Measurements from ENCODE around the gene PRKCE.
A peak's percentile ranks its signal among the peaks of the same experiment; 100 is the strongest.

Gene PRKCE

DNA sequence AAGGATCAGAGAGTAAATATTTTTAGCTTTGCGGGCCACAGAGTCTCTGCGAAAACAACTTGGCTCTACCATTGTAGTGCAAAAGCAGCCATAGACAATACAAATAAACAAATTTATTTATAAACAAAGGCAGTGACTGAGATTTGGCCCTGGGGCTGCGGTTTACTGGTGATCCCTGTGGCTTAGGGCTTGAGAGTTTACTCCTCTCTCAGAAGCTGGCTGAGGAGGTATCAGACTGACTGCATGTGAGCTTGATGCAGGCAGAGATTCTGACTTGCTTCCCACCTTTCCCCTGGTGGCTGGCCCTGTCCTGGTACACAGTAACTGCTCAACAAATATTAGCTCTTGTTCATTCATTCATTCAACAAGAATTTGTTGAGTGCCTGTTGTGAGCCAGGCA is 81.5 kb downstream of the PRKCE start:
- H3K27me3 ChIP-seq (ENCODE audit: control insufficient read depth in 1 of 2, insufficient read depth in 2 of 2, low read length in 2 of 2): no peaks in the 10 kb centered on the region
- no peak overlapping the region for H3K4me3 ChIP-seq (ENCODE audit: low read depth in 1 of 2, low read length in 2 of 2)
- no peaks in the 10 kb centered on the region for H3K36me3 ChIP-seq (ENCODE audit: insufficient read depth, low read length)
- H3K4me1 ChIP-seq (ENCODE audit: insufficient read depth, low read length): peaks cover 20% of the 10 kb centered on the region
- H3K9ac ChIP-seq (ENCODE audit: low read length): no peak overlapping the region
- no peak overlapping the region for H3K27ac ChIP-seq (ENCODE audit: low read depth, low read length)
- H3K9me3 ChIP-seq (ENCODE audit: low read length): no peaks in the 10 kb centered on the region

DNA sequence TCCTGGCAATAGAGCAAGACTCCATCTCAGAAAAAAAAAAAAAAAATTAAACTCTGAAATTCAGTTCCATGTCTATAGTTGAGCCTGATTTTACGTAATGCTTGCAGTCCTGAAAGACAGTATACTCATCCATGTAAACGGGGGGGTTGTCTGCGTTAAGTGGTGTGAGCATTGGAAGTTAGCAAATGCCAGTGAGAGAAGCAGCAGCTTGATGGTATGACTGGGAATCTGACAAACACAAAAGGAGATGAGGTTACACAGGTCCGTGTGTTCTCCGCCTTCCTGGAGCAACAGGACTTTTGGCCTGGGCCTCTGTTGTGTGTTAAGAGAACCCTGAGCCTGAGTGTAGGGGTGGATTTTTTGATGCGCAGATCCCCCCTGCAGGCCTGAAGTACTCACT is 82.9 kb downstream of the PRKCE start:
- Histone ChIP-seq H3K4me1 (ENCODE audit: insufficient read depth, low read length) (peaks cover 26% of the 10 kb centered on the region), H3K4me3 (ENCODE audit: low read depth in 1 of 2, low read length in 2 of 2) (no peak overlapping the region), H3K36me3 (ENCODE audit: insufficient read depth, low read length) (no peaks in the 10 kb centered on the region), H3K9ac (ENCODE audit: low read length) (no peak overlapping the region), H3K9me3 (ENCODE audit: low read length) (no peaks in the 10 kb centered on the region), H3K27ac (ENCODE audit: low read depth, low read length) (no peak overlapping the region), H3K27me3 (ENCODE audit: control insufficient read depth in 1 of 2, insufficient read depth in 2 of 2, low read length in 2 of 2) (no peaks in the 10 kb centered on the region)

DNA sequence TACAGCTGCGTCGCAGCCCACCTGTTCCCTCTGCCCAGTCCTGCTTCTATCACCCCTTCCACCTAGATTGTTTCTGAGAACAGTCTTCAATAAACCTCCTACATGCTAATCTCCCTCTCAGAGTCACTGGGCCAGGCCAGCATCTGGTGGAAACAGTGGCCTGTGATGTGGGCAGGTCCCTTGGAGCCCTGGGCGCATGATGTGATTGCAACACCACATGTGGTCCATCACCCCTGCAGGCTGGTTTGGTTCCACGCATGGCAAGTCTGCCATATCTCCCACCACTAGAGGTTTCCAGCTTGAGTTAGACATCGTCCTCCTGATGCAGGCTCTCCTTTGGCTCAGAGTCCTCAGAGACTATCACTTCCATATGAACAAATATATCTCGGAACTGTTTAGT is 83.5 kb downstream of the PRKCE start:
- Histone ChIP-seq H3K9me3 (ENCODE audit: low read length) (no peaks in the 10 kb centered on the region), H3K9ac (ENCODE audit: low read length) (no peak overlapping the region), H3K4me1 (ENCODE audit: insufficient read depth, low read length) (peaks cover 26% of the 10 kb centered on the region), H3K36me3 (ENCODE audit: insufficient read depth, low read length) (no peaks in the 10 kb centered on the region), H3K27me3 (ENCODE audit: control insufficient read depth in 1 of 2, insufficient read depth in 2 of 2, low read length in 2 of 2) (no peaks in the 10 kb centered on the region), H3K27ac (ENCODE audit: low read depth, low read length) (peak overlapping the region; percentile 12), H3K4me3 (ENCODE audit: low read depth in 1 of 2, low read length in 2 of 2) (no peak overlapping the region)

DNA sequence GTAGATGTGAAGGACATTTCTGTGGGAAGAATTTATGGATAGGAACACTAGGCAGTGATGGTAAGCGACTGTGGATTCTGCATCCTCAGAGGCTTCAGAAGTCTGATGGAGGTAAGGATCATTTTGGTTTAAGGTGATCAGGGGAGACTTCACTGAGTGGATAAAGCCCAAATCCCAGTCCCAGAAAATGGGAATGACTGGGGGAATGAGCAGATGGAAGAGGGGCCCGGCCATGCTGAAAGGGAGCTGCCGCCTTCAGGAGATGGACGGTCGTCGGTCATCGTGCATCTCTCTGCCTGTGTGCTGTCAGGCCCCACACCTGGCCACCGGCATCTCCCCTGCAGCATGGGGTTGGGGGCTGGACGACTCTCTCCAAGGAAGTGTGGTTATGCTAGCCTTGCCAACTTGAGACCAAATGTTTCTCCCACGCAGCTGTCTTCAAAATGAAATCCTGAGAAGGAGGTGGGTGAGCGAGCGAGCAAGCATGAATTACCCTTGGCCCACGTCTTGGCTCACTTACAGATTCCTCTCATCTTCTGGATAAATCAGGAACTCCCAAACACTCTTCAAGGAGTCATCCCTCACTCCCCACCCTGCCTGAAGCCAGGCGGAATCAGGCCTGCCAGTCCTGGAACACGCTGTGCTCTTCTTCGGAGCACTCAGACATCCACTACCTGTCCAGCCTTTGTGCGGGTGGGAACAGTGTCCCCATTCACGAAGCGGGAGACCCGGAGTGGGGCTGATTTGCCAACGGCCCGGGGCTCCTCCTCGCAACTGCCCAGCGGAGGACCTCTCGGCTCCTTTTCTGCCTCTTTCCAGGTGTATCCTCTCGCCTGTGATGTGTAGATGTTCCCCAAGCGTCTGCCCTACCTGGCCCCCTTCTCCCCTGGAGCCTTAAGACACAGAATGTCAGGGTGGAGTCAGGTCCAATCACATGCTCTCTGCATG is 85.6 kb downstream of the PRKCE start:
- no peaks in the 10 kb centered on the region for H3K9me3 ChIP-seq (ENCODE audit: low read length)
- H3K9ac ChIP-seq (ENCODE audit: low read length): no peak overlapping the region
- H3K27me3 ChIP-seq (ENCODE audit: control insufficient read depth in 1 of 2, insufficient read depth in 2 of 2, low read length in 2 of 2): no peaks in the 10 kb centered on the region
- no peak overlapping the region for H3K4me3 ChIP-seq (ENCODE audit: low read depth in 1 of 2, low read length in 2 of 2)
- peaks cover 37% of the 10 kb centered on the region for H3K4me1 ChIP-seq (ENCODE audit: insufficient read depth, low read length)
- no peak overlapping the region for H3K27ac ChIP-seq (ENCODE audit: low read depth, low read length)
- H3K36me3 ChIP-seq (ENCODE audit: insufficient read depth, low read length): no peaks in the 10 kb centered on the region

DNA sequence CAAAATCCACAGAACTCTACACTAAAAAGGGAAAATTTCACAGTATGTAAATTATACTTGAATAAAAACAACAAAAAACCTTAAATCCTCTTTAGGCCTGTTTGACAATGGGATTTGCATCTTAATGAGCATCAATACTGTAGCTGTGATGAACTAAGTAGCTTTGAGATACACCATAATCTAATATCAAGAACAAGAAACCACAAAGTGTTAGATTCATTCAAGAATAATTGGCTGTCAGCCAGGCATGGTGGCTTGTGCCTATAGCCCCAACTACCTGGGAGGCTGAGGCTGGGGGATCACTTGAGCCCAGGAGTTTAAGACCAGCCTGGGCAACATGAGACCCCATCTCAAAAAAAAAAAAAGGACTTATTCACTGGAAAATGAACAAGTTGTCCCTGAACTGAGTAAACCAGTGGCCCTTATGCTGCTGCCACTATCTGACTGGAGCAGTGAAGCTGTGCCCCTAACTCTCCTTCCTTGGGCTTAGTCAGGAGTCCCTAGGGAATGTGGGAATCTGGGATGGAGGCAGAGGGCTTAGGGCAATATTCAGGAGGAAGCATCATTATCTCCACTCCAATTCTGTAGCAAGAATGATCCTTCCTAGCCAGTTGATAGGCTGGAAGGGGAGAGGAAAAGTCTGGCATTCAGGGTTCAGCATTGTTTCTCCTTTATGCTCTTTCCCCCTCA is 88.5 kb downstream of the PRKCE start:
- Histone ChIP-seq H3K9ac (ENCODE audit: low read length) (no peak overlapping the region), H3K9me3 (ENCODE audit: low read length) (no peaks in the 10 kb centered on the region), H3K4me1 (ENCODE audit: insufficient read depth, low read length) (peaks cover 41% of the 10 kb centered on the region), H3K4me3 (ENCODE audit: low read depth in 1 of 2, low read length in 2 of 2) (no peak overlapping the region), H3K27me3 (ENCODE audit: control insufficient read depth in 1 of 2, insufficient read depth in 2 of 2, low read length in 2 of 2) (no peaks in the 10 kb centered on the region), H3K27ac (ENCODE audit: low read depth, low read length) (no peak overlapping the region), H3K36me3 (ENCODE audit: insufficient read depth, low read length) (no peaks in the 10 kb centered on the region)

DNA sequence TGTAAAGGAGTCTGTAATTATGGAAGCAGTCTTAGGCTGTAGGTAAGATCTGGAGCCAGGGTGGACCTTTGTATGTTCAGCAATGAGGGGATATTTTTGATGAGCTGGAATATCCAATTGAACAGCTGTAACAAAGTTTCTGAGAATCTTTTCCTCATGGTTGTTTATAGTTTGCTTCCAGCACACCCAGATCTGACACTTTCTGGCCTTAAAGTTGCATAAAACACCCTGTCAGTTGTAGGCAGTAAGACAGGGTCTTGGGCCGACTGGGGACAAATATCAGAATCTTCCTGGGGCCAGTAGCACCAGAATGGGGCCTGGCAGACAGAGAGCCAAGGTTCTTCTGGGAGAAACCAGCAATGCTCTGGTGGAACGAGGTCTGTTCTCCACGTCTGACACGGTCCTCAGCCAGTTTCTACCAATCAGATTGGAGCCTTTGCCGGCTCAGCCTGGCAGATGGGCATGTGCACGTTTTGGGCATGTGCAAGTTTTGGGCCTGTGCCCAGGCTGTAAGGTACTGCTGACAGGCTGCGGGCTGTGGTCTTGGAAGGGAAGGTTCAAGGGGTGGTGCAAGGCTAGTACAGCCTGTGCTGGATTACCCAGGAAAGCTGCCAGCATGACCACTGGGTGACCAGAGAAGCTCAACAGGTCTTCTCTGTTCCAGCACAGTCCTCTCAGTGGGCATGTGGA is 89.8 kb downstream of the PRKCE start:
- H3K4me3 ChIP-seq (ENCODE audit: low read depth in 1 of 2, low read length in 2 of 2): no peak overlapping the region
- no peak overlapping the region for H3K9ac ChIP-seq (ENCODE audit: low read length)
- H3K4me1 ChIP-seq (ENCODE audit: insufficient read depth, low read length): peaks cover 41% of the 10 kb centered on the region
- no peaks in the 10 kb centered on the region for H3K27me3 ChIP-seq (ENCODE audit: control insufficient read depth in 1 of 2, insufficient read depth in 2 of 2, low read length in 2 of 2)
- H3K27ac ChIP-seq (ENCODE audit: low read depth, low read length): no peak overlapping the region
- H3K9me3 ChIP-seq (ENCODE audit: low read length): no peaks in the 10 kb centered on the region
- H3K36me3 ChIP-seq (ENCODE audit: insufficient read depth, low read length): no peaks in the 10 kb centered on the region

DNA sequence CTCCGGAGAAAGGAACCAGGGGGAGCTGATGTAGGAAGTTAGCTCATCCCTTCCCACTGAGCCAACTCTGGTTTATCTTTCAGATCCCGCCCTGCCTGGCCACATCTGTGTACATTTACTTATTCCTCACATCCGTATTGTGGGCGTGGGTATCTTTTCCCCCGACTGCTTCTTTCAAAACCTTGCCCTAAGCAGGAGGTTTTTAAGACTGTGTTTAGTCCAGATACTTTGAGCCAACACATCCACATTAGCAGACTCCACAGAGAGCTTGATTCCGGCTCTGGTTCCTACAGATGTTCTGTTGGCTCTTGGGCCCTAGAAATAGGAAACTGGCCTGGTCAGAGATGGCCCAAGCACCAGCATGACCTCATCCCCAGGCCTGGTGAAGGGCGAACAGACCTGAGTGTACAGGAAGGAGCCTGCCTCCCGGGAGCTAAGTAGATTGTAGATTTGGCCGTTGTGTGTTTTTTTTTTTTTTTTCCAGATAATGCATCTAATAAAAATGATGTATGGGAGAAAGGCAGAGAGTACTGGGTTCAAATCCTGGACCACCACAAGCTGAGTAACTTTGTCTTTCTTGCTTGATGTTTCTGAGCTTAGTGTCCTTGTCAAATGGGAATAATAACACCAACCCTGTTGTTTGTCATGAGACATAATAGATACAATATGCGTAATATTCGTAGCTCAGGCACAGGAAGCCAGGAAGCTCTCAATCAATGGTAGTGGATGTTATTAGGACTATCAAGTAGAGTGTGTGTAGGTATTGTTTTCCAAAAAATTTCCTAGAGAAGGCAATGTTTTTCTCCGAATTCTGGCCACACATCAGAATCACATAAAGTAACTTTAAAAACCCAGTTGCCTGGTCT is 92.3 kb downstream of the PRKCE start:
- Histone ChIP-seq H3K27ac (ENCODE audit: low read depth, low read length) (peak overlapping the region; percentile 8), H3K9ac (ENCODE audit: low read length) (no peak overlapping the region), H3K36me3 (ENCODE audit: insufficient read depth, low read length) (no peaks in the 10 kb centered on the region), H3K4me3 (ENCODE audit: low read depth in 1 of 2, low read length in 2 of 2) (no peak overlapping the region), H3K9me3 (ENCODE audit: low read length) (no peaks in the 10 kb centered on the region), H3K27me3 (ENCODE audit: control insufficient read depth in 1 of 2, insufficient read depth in 2 of 2, low read length in 2 of 2) (no peaks in the 10 kb centered on the region), H3K4me1 (ENCODE audit: insufficient read depth, low read length) (peaks cover 25% of the 10 kb centered on the region)

DNA sequence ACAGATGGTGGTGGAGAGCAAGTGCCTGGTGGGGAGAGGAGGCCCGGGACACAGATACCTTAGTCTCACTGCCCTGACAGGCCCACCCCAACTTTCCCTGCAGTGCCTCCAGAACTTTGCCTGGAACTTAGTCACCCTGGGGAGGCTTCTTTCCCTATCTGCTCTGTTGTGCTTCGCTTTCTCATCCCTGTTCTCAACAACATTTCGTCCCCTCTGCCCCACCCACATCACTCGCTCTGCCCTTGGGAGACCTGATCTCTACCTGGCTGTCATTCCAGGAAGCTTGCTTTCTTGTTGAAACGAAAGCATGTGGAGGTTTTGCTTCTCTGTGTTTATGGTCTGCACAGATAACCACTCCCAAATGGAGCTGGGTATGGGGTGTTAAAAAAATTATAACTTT is 93.8 kb downstream of the PRKCE start:
- no peaks in the 10 kb centered on the region for H3K9me3 ChIP-seq (ENCODE audit: low read length)
- H3K36me3 ChIP-seq (ENCODE audit: insufficient read depth, low read length): no peaks in the 10 kb centered on the region
- no peak overlapping the region for H3K9ac ChIP-seq (ENCODE audit: low read length)
- H3K4me3 ChIP-seq (ENCODE audit: low read depth in 1 of 2, low read length in 2 of 2): no peak overlapping the region
- peaks cover 25% of the 10 kb centered on the region for H3K4me1 ChIP-seq (ENCODE audit: insufficient read depth, low read length)
- no peaks in the 10 kb centered on the region for H3K27me3 ChIP-seq (ENCODE audit: control insufficient read depth in 1 of 2, insufficient read depth in 2 of 2, low read length in 2 of 2)
- H3K27ac ChIP-seq (ENCODE audit: low read depth, low read length): no peak overlapping the region

DNA sequence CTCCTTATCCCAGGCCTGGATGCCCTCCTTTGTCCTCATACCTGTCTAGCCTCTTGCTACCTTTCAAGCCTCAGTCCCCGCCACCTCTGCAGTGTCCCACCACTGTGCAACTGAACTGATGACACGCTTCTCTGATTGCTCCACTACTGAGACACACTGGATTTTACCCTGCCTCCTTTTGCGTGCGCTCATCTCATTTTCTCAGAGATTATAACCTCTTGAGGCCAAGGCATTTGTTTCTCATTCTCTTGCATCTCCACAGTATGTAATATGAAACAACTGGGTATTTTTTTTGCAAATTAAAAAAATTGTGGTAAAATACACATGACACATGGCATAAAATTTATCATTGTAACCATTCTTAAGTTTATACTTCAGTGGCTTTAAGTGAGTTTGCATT is 95.4 kb downstream of the PRKCE start:
- H3K9me3 ChIP-seq (ENCODE audit: low read length): no peaks in the 10 kb centered on the region
- no peaks in the 10 kb centered on the region for H3K36me3 ChIP-seq (ENCODE audit: insufficient read depth, low read length)
- no peak overlapping the region for H3K27ac ChIP-seq (ENCODE audit: low read depth, low read length)
- H3K4me3 ChIP-seq (ENCODE audit: low read depth in 1 of 2, low read length in 2 of 2): no peak overlapping the region
- no peak overlapping the region for H3K9ac ChIP-seq (ENCODE audit: low read length)
- no peaks in the 10 kb centered on the region for H3K27me3 ChIP-seq (ENCODE audit: control insufficient read depth in 1 of 2, insufficient read depth in 2 of 2, low read length in 2 of 2)
- H3K4me1 ChIP-seq (ENCODE audit: insufficient read depth, low read length): peaks cover 10% of the 10 kb centered on the region

DNA sequence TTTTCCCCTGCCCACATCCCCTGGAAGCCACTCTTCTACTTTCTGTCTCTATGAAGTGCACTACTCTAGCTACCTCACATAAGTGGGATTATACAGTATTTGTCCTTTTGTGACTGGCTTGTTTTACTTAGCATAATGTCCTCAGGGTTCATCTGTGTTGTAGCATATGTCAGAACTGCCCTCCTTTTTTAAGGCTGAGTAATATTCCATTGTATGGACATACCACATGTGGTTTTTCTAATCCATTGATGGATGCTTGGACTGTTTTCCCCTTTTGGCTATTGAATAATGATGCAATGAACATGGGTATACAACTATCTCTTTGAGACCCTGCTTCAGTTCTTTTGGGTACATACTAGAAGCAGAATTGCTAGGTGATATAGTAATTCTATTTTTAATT is 95.9 kb downstream of the PRKCE start:
- Histone ChIP-seq H3K4me3 (ENCODE audit: low read depth in 1 of 2, low read length in 2 of 2) (no peak overlapping the region), H3K36me3 (ENCODE audit: insufficient read depth, low read length) (no peaks in the 10 kb centered on the region), H3K27ac (ENCODE audit: low read depth, low read length) (no peak overlapping the region), H3K9ac (ENCODE audit: low read length) (no peak overlapping the region), H3K27me3 (ENCODE audit: control insufficient read depth in 1 of 2, insufficient read depth in 2 of 2, low read length in 2 of 2) (no peaks in the 10 kb centered on the region), H3K4me1 (ENCODE audit: insufficient read depth, low read length) (peaks cover 10% of the 10 kb centered on the region), H3K9me3 (ENCODE audit: low read length) (no peaks in the 10 kb centered on the region)

DNA sequence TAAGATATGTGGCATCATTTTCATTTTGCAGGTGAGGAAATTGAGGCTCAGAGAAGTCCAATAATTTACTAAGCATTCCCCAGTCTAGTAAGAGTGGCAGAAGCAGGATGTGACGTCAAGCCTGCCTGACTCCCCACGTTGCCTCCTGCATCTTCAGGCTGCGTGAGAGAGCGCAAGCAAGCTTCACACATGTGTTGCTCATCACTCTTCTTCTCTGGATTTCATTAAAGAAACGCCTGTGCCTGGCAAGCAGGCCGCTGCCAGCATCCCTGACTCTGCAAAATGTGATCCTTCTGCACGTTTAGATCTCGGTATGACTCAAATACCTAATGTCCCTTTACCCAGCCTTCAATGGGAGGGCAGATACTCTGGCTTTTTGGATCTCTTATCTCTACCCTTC is 96.8 kb downstream of the PRKCE start:
- H3K36me3 ChIP-seq (ENCODE audit: insufficient read depth, low read length): no peaks in the 10 kb centered on the region
- H3K9me3 ChIP-seq (ENCODE audit: low read length): no peaks in the 10 kb centered on the region
- H3K4me3 ChIP-seq (ENCODE audit: low read depth in 1 of 2, low read length in 2 of 2): no peak overlapping the region
- H3K4me1 ChIP-seq (ENCODE audit: insufficient read depth, low read length): peaks cover 9% of the 10 kb centered on the region
- no peak overlapping the region for H3K9ac ChIP-seq (ENCODE audit: low read length)
- H3K27ac ChIP-seq (ENCODE audit: low read depth, low read length): no peak overlapping the region
- H3K27me3 ChIP-seq (ENCODE audit: control insufficient read depth in 1 of 2, insufficient read depth in 2 of 2, low read length in 2 of 2): no peaks in the 10 kb centered on the region

Measured in muscle layer of colon (tissue), 2 donors.